ENCODE data around the gene CFAP73.

Gene CFAP73

GRCh38 chr12:113149361-113150150, at the start of gene CFAP73:
TSS of gene CFAP73 (plus strand) at chr12:113149724. CDS start at chr12:113149858, 134 bp downstream.
- TF ChIP-seq CTCF (IDR thresholded peaks at IDR 0.05; ENCODE audit: extremely low read depth, insufficient read depth, missing control alignments), result no peak
- DNase-seq (ENCODE audit: low spot score), result no peak
- in situ Hi-C loops (cut with MboI; ENCODE audit: low pct_unique_long_range_greater_than_20kb, low sequenced_read_pairs, unreplicated experiment), result no loop called here

GRCh38 chr12:113099764-113100163, 49.8 kb upstream of the CFAP73 start:
- in situ Hi-C loops (cut with MboI; ENCODE audit: low pct_unique_long_range_greater_than_20kb, low sequenced_read_pairs, unreplicated experiment), result loop anchor here (5.0 kb wide), 1 partner anchor 47 kb away; no protein-coding TSS in a partner anchor
- no peak for DNase-seq (ENCODE audit: low spot score)
- no peak for TF ChIP-seq CTCF (IDR thresholded peaks at IDR 0.05; ENCODE audit: extremely low read depth, insufficient read depth, missing control alignments)

- TF ChIP-seq CTCF (IDR thresholded peaks at IDR 0.05; ENCODE audit: extremely low read depth, insufficient read depth, missing control alignments), result no peak
- no peak for DNase-seq (ENCODE audit: low spot score)
- in situ Hi-C loops (cut with MboI; ENCODE audit: low pct_unique_long_range_greater_than_20kb, low sequenced_read_pairs, unreplicated experiment), result no loop called here
Observed at GRCh38 chr12:113101751-113102150, 47.8 kb upstream of the CFAP73 start.

GRCh38 chr12:113102811-113103210, 46.7 kb upstream of the CFAP73 start:
- in situ Hi-C loops (cut with MboI; ENCODE audit: low pct_unique_long_range_greater_than_20kb, low sequenced_read_pairs, unreplicated experiment), result no loop called here
- no peak for DNase-seq (ENCODE audit: low spot score)

GRCh38 chr12:113103756-113104450, 45.6 kb upstream of the CFAP73 start:
- TF ChIP-seq CTCF (IDR thresholded peaks at IDR 0.05; ENCODE audit: extremely low read depth, insufficient read depth, missing control alignments), result no peak
- in situ Hi-C loops (cut with MboI; ENCODE audit: low pct_unique_long_range_greater_than_20kb, low sequenced_read_pairs, unreplicated experiment), result no loop called here
- DNase-seq (ENCODE audit: low spot score), result peak; percentile 71

More at GRCh38 chr12:113102811-113103210, 46.7 kb upstream of the CFAP73 start:
- no peak for TF ChIP-seq CTCF (IDR thresholded peaks at IDR 0.05; ENCODE audit: extremely low read depth, insufficient read depth, missing control alignments)

- DNase-seq (ENCODE audit: low spot score), result no peak
- in situ Hi-C loops (cut with MboI; ENCODE audit: low pct_unique_long_range_greater_than_20kb, low sequenced_read_pairs, unreplicated experiment), result no loop called here
- no peak for TF ChIP-seq CTCF (IDR thresholded peaks at IDR 0.05; ENCODE audit: extremely low read depth, insufficient read depth, missing control alignments)
Observed at GRCh38 chr12:113104953-113105510, 44.5 kb upstream of the CFAP73 start.

Measured in GM13977 (cell line).